Smooth muscle cell (in vitro differentiated cells): Measurements from ENCODE around the gene GPRC5D. TPM values are rescaled to one million over a fixed set of nuclear protein-coding genes. Genes with fewer than 3 reads are reported as not detected.
A peak's percentile ranks its signal among the peaks of the same experiment; 100 is the strongest.

ENCODE experiments used
- DNase-seq: peaks from one replicate; lab custom pipeline; 2025; ENCODE audit not compliant: unreplicated experiment; lab: John Stamatoyannopoulos, UW
- H2AFZ ChIP-seq: fragments of 200-600 bp; sonication (generic); 2 replicates; pipeline ENCODE4 v1.6.0; 2016; ENCODE audit warnings: antibody characterized with exemption, low read depth, mild to moderate bottlenecking
- H3F3A ChIP-seq: fragments of 200-600 bp; sonication (generic); 2 replicates; pipeline ENCODE4 v1.6.0; 2017; ENCODE audit warnings: antibody characterized with exemption, low read depth
- H3K27ac ChIP-seq: fragments of 200-600 bp; sonication (generic); 2 replicates; pipeline ENCODE4 v1.5.1; 2016; ENCODE audit warnings: low read depth, mild to moderate bottlenecking
- H3K27me3 ChIP-seq: fragments of 200-600 bp; sonication (generic); 2 replicates; pipeline ENCODE4 v1.6.1; 2016; ENCODE audit warnings: low read depth, mild to moderate bottlenecking
- H3K36me3 ChIP-seq: fragments of 200-600 bp; sonication (generic); 2 replicates; pipeline ENCODE4 v1.5.1; 2016; ENCODE audit warnings: low read depth
- H3K4me1 ChIP-seq: fragments of 200-600 bp; sonication (generic); 2 replicates; pipeline ENCODE4 v1.5.1; 2016; ENCODE audit warnings: low read depth
- H3K4me2 ChIP-seq: fragments of 200-600 bp; sonication (generic); 2 replicates; pipeline ENCODE4 v1.6.0; 2016; ENCODE audit warnings: mild to moderate bottlenecking
- H3K4me3 ChIP-seq: fragments of 200-600 bp; sonication (generic); 2 replicates; pipeline ENCODE4 v1.5.1; 2016; ENCODE audit warnings: mild to moderate bottlenecking
- H3K79me2 ChIP-seq: fragments of 200-600 bp; sonication (generic); 2 replicates; pipeline ENCODE4 v1.6.0; 2016; ENCODE audit warnings: low read depth, mild to moderate bottlenecking
- H3K9ac ChIP-seq: fragments of 200-600 bp; sonication (generic); 2 replicates; pipeline ENCODE4 v1.6.0; 2016; ENCODE audit warnings: low read depth
- H3K9me3 ChIP-seq: fragments of 200-600 bp; sonication (generic); replicated peaks from 2 replicates; pipeline ENCODE4 v1.5.1; 2016; ENCODE audit warnings: low read depth
- H4K20me1 ChIP-seq: fragments of 200-600 bp; sonication (generic); 2 replicates; pipeline ENCODE4 v1.6.0; 2016; ENCODE audit warnings: low read depth
- WGBS: methylation state at CpG from one replicate; pipeline ENCODE4 v1.1.7; 2016; ENCODE audit warnings: low lambda C conversion rate; 5-methylcytosine and 5-hydroxymethylcytosine counted together
- polyA plus RNA-seq: library from polyadenylated mRNA; unstranded; fragments of >200 nt; fragmentation: Nextera tagmentation; extraction: Ambion mirVana; gene quantifications from 2 replicates; pipeline ENCODE4 v1.2.1, GENCODE V29; 2016
- total RNA-seq: library from RNA; depleted of rRNA; stranded (reverse); fragments of >200 nt; gene quantifications from 2 replicates; pipeline ENCODE4 v1.2.3, GENCODE V29; 2014
- TF ChIP-seq, protein P1 (sequence below): fragments of 200-600 bp; sonication (generic); IDR thresholded peaks from 2 replicates; pipeline ENCODE4 v1.5.1; 2017; ENCODE audit warnings: borderline replicate concordance, mild to moderate bottlenecking, antibody characterized with exemption; ENCODE audit not compliant: insufficient read depth, poor library complexity, severe bottlenecking

Gene GPRC5D
- total and polyA plus RNA-seq, 2 experiments from 2014 or later = not detected

DNA sequence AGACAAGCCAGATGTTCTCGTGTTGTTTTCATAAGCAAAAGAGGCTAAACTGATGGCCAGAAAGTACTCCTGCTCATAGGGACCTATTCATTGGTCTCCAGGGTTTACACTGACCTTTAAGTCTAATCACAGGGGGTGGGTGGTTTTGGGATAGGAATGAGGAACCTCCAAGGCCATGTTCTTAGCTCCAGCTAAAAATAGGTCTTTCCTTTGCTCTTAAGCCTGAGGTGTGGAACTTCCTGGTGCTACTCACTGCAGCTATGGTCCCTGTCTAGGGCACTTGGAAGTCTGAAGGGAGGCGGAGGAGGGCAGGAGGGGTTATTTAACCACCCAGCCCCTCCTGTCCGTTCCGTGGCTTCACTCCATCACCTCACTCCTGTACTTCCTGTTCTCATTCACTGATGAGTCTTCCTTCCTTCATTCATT is 42.0 kb downstream of the GPRC5D start:
- H3K27me3 ChIP-seq = no peaks in the 10 kb centered on the region
- H4K20me1 ChIP-seq = no peaks in the 10 kb centered on the region
- peaks cover 3% of the 10 kb centered on the region for H3K79me2 ChIP-seq
- no peak for DNase-seq
- peak overlapping the region; percentile 17 for H2AFZ ChIP-seq
- H3K9me3 ChIP-seq = no peaks in the 10 kb centered on the region
- 36% methylated on average over 4 of the region's 4 CpGs for WGBS
- peak overlapping the region; percentile 25 for H3K4me2 ChIP-seq
- H3K27ac ChIP-seq = peak overlapping the region; percentile 40
- peaks cover 4% of the 10 kb centered on the region for H3K4me1 ChIP-seq
- TF ChIP-seq, protein P1, sequence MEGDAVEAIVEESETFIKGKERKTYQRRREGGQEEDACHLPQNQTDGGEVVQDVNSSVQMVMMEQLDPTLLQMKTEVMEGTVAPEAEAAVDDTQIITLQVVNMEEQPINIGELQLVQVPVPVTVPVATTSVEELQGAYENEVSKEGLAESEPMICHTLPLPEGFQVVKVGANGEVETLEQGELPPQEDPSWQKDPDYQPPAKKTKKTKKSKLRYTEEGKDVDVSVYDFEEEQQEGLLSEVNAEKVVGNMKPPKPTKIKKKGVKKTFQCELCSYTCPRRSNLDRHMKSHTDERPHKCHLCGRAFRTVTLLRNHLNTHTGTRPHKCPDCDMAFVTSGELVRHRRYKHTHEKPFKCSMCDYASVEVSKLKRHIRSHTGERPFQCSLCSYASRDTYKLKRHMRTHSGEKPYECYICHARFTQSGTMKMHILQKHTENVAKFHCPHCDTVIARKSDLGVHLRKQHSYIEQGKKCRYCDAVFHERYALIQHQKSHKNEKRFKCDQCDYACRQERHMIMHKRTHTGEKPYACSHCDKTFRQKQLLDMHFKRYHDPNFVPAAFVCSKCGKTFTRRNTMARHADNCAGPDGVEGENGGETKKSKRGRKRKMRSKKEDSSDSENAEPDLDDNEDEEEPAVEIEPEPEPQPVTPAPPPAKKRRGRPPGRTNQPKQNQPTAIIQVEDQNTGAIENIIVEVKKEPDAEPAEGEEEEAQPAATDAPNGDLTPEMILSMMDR = no peak
- no peak overlapping the region for H3K9ac ChIP-seq
- H3K36me3 ChIP-seq = no peaks in the 10 kb centered on the region
- H3K4me3 ChIP-seq = no peak overlapping the region
- peaks cover 11% of the 10 kb centered on the region for H3F3A ChIP-seq

DNA sequence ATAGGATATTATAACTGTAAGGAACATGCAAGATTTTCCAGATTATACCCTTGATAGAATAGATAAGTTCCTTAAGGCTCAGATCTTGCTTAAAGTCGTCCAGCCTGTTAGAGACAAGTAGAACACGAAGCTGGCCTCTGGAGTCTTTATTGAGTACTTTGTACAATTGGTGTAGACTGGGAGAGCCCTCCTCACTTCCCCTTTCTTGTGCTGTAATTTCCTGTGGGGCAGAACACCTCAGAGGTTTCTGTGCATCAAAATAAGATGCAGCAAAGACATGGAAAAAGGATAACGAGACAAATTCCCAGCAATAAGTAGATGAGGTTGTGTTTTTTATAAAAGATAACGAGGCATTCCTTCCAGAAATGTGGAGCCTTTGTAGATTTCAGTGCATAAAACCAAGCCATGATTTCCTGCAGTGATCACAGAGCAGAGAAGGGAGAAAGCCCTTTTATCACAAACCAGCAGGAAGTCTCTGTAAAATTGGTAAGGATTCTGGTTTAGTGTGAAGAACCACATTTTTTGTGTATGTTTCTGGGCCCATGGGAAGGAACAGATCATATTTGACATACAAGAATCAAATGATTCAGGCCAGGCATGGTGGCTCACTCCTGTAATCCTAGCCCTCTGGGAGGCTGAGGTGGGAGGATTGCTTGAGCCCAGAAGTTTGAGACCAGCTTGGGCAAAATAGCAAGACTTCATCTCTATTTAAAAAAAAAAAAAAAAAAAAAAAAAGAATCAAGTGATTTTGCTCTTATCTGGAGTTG is 42.6 kb downstream of the GPRC5D start:
- peaks cover 3% of the 10 kb centered on the region for H3K79me2 ChIP-seq
- no peak overlapping the region for H3K9ac ChIP-seq
- H3F3A ChIP-seq = peaks cover 11% of the 10 kb centered on the region
- H3K27me3 ChIP-seq = no peaks in the 10 kb centered on the region
- H3K9me3 ChIP-seq = no peaks in the 10 kb centered on the region
- no peaks in the 10 kb centered on the region for H3K36me3 ChIP-seq
- TF ChIP-seq, protein P1 = no peak
- WGBS = 39% methylated on average over 4 of the region's 4 CpGs
- no peak overlapping the region for H2AFZ ChIP-seq
- no peak overlapping the region for H3K4me3 ChIP-seq
- H3K27ac ChIP-seq = peak overlapping the region; percentile 40
- H3K4me2 ChIP-seq = peak overlapping the region; percentile 25
- peaks cover 4% of the 10 kb centered on the region for H3K4me1 ChIP-seq
- no peak for DNase-seq
- no peaks in the 10 kb centered on the region for H4K20me1 ChIP-seq

DNA sequence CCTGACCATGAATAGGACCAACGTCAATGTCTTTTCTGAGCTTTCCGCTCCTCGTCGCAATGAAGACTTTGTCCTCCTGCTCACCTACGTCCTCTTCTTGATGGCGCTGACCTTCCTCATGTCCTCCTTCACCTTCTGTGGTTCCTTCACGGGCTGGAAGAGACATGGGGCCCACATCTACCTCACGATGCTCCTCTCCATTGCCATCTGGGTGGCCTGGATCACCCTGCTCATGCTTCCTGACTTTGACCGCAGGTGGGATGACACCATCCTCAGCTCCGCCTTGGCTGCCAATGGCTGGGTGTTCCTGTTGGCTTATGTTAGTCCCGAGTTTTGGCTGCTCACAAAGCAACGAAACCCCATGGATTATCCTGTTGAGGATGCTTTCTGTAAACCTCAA is 43.3 kb downstream of the GPRC5D start:
- Histone ChIP-seq H3K27ac (no peak overlapping the region), H3K9me3 (no peaks in the 10 kb centered on the region), H3F3A (peaks cover 11% of the 10 kb centered on the region), H3K36me3 (no peaks in the 10 kb centered on the region), H3K4me1 (peaks cover 1% of the 10 kb centered on the region), H3K9ac (no peak overlapping the region), H3K4me3 (no peak overlapping the region), H2AFZ (no peak overlapping the region), H3K27me3 (no peaks in the 10 kb centered on the region), H3K79me2 (peaks cover 3% of the 10 kb centered on the region), H4K20me1 (no peaks in the 10 kb centered on the region), H3K4me2 (no peak overlapping the region)
- no peak for DNase-seq
- WGBS = 96% methylated on average over 12 of the region's 12 CpGs
- TF ChIP-seq, protein P1 = no peak

DNA sequence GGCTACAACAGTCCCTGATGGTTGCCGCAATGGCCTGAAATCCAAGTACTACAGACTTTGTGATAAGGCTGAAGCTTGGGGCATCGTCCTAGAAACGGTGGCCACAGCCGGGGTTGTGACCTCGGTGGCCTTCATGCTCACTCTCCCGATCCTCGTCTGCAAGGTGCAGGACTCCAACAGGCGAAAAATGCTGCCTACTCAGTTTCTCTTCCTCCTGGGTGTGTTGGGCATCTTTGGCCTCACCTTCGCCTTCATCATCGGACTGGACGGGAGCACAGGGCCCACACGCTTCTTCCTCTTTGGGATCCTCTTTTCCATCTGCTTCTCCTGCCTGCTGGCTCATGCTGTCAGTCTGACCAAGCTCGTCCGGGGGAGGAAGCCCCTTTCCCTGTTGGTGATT is 43.7 kb downstream of the GPRC5D start:
- no peaks in the 10 kb centered on the region for H4K20me1 ChIP-seq
- DNase-seq = no peak
- no peak overlapping the region for H3K9ac ChIP-seq
- WGBS = 93% methylated on average over 14 of the region's 14 CpGs
- H3K27me3 ChIP-seq = no peaks in the 10 kb centered on the region
- peaks cover 11% of the 10 kb centered on the region for H3F3A ChIP-seq
- peaks cover 3% of the 10 kb centered on the region for H3K79me2 ChIP-seq
- H3K36me3 ChIP-seq = no peaks in the 10 kb centered on the region
- no peaks in the 10 kb centered on the region for H3K9me3 ChIP-seq
- TF ChIP-seq, protein P1 = no peak
- H3K4me2 ChIP-seq = no peak overlapping the region
- no peak overlapping the region for H2AFZ ChIP-seq
- H3K4me1 ChIP-seq = no peaks in the 10 kb centered on the region
- no peak overlapping the region for H3K4me3 ChIP-seq
- no peak overlapping the region for H3K27ac ChIP-seq
